ENCODE data around the gene YY1AP1.
"Not testable (repeated sequence)": the region's sequence is repeated elsewhere in the genome, so short reads cannot be mapped to it uniquely, and the experiment has no call there.

GRCh38 chr1:155718524-155719115 is 30.0 kb upstream of the YY1AP1 start:
- TF ChIP-seq, protein P1, sequence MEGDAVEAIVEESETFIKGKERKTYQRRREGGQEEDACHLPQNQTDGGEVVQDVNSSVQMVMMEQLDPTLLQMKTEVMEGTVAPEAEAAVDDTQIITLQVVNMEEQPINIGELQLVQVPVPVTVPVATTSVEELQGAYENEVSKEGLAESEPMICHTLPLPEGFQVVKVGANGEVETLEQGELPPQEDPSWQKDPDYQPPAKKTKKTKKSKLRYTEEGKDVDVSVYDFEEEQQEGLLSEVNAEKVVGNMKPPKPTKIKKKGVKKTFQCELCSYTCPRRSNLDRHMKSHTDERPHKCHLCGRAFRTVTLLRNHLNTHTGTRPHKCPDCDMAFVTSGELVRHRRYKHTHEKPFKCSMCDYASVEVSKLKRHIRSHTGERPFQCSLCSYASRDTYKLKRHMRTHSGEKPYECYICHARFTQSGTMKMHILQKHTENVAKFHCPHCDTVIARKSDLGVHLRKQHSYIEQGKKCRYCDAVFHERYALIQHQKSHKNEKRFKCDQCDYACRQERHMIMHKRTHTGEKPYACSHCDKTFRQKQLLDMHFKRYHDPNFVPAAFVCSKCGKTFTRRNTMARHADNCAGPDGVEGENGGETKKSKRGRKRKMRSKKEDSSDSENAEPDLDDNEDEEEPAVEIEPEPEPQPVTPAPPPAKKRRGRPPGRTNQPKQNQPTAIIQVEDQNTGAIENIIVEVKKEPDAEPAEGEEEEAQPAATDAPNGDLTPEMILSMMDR (IDR thresholded peaks at IDR 0.05), result not testable (repeated sequence)
- TF ChIP-seq POLR2A (IDR thresholded peaks at IDR 0.05), result not testable (repeated sequence)
